ENCODE data around the gene ATG16L2.
"Not testable (repeated sequence)": the region's sequence is repeated elsewhere in the genome, so short reads cannot be mapped to it uniquely, and the experiment has no call there.

The ATG16L2 gene

GRCh38 chr11:72783144-72783905 is 30.9 kb upstream of the ATG16L2 start:
- Mint-ChIP-seq H3K27ac (peak overlapping the region; percentile 45), H3K9me3 (no peaks in the 10 kb centered on the region), H3K4me1 (ENCODE audit: low read depth) (peaks cover 60% of the 10 kb centered on the region), H3K4me3 (no peak overlapping the region), H3K27me3 (peaks cover 35% of the 10 kb centered on the region), H3K36me3 (ENCODE audit: low read depth) (no peaks in the 10 kb centered on the region)
- intact Hi-C loops (cut with micrococcal nuclease): no loop called here

DNA sequence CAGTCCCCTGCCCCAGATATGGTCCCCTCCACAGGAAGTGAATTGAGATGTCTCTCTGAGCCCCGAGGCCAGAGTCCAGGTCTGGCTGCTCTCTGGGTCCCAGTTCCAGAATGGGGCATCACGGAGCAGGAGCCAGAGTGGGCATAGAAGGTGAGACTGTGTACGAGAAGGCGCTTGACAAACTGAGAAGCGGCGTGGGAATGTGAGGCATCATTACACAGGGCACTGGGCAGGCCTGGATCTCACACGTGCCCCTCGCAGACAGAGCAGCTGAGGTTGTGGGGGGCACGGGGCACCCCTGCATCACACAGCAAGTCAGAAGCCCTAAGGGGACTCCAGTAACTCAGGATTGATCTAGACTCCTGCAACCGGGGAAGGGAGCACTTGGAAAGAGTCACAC is 29.5 kb upstream of the ATG16L2 start:
- intact Hi-C loops (cut with micrococcal nuclease): no loop called here
- no peaks in the 10 kb centered on the region for H3K9me3 Mint-ChIP-seq
- H3K4me1 Mint-ChIP-seq (ENCODE audit: low read depth): peaks cover 66% of the 10 kb centered on the region
- no peak overlapping the region for H3K4me3 Mint-ChIP-seq
- H3K27me3 Mint-ChIP-seq: peaks cover 28% of the 10 kb centered on the region
- no peak overlapping the region for H3K27ac Mint-ChIP-seq
- no peaks in the 10 kb centered on the region for H3K36me3 Mint-ChIP-seq (ENCODE audit: low read depth)

DNA sequence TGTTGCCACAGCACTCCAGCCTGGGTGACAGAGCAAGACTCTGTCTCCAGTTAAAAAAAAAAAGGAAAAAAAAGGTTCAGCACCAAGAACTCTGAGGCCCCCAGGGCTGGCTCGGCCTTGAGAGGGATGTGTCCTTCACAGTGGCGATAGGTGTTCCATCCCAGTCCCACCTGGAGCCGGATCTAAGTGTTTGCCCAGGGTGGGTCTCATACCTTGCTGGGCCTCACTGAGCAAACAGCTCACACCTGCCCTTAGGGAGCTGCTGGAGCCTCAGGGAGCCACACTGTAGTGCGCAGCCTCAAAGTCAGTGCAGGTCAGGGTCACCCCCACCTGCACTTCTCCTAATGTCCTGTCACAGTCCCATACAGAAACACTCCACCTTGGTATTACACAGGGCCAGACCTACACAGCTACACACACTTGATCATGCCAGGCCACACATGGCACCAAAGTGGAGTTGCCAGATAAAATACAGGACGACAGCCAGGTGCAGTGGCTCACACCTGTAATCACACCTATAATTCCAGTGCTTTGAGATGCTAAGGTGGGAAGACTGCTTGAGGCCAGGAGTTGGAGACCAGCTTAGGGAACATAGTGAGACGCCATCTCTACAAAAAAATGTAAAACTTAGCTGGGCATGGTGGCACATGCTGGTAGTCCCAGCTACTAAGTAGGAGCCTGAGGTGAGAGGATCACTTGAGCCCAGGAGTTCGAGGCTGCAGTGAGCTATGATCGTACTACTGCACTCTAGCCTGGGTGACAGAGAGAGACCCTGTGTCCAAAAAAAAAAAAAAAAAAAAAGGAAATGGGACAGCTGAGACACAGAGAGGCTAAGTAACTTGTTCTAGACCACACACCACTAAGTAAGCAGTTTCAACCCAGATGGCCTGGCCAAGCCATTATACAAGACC is 27.7 kb upstream of the ATG16L2 start:
- peak overlapping the region; percentile 77 for H3K27ac Mint-ChIP-seq
- H3K4me3 Mint-ChIP-seq: no peak overlapping the region
- intact Hi-C loops (cut with micrococcal nuclease): no loop called here
- no peaks in the 10 kb centered on the region for H3K36me3 Mint-ChIP-seq (ENCODE audit: low read depth)
- H3K9me3 Mint-ChIP-seq: no peaks in the 10 kb centered on the region
- H3K4me1 Mint-ChIP-seq (ENCODE audit: low read depth): peaks cover 55% of the 10 kb centered on the region
- H3K27me3 Mint-ChIP-seq: peaks cover 13% of the 10 kb centered on the region

DNA sequence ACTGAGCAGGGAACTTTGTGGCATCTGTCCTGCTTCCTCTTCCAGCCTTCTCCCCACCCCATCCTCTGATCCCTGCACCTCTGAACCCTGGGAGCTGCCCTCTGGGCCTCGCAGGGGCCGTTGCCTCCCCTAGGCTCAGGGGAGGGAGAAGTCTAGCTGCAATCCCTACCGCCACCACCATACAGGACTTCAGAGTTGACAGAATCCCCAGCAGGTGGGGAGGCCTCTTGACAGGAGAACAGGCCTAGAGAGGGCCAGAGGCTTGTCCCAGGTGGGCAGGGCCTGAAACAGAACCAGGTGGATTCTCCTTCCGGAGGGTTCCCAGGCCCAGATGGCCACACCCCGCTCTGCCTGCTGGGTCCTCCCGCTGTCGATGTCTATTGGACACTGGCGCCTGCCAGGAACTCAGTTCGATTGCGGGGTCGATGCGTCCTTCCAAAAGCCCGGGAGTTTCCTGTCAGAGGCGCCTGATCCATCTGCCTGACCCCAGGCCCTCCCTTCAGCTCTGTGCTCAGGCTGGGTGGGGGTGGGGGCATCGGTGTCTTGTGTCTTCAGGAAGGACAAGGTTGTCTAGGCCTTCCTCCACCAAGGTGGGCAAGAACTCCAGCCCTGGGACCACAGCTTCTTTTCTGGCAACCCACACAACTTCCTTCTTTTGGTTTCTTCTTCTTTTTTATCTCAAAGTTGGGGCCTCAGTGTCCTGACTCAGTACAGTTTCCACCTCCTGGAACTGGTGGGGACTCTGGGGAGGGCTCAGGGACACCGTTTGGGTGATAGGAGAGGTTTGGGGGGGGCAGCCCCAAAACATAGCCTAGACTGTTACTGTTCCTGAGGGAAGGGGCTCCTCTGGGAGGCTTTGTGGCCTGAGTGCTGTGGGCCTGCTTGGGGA is 26.8 kb upstream of the ATG16L2 start:
- intact Hi-C loops (cut with micrococcal nuclease): no loop called here
- Mint-ChIP-seq H3K36me3 (ENCODE audit: low read depth) (no peaks in the 10 kb centered on the region), H3K4me1 (ENCODE audit: low read depth) (peaks cover 51% of the 10 kb centered on the region), H3K9me3 (no peaks in the 10 kb centered on the region), H3K4me3 (peak overlapping the region; percentile 20), H3K27me3 (peaks cover 6% of the 10 kb centered on the region), H3K27ac (peak overlapping the region; percentile 77)

- H3K4me3 Mint-ChIP-seq: no peak overlapping the region
- H3K9me3 Mint-ChIP-seq: no peaks in the 10 kb centered on the region
- peaks cover 52% of the 10 kb centered on the region for H3K4me1 Mint-ChIP-seq (ENCODE audit: low read depth)
- H3K36me3 Mint-ChIP-seq (ENCODE audit: low read depth): no peaks in the 10 kb centered on the region
- peak overlapping the region; percentile 77 for H3K27ac Mint-ChIP-seq
- no peaks in the 10 kb centered on the region for H3K27me3 Mint-ChIP-seq
- intact Hi-C loops (cut with micrococcal nuclease): no loop called here
Observed at GRCh38 chr11:72788241-72788640, 26.0 kb upstream of the ATG16L2 start.

DNA sequence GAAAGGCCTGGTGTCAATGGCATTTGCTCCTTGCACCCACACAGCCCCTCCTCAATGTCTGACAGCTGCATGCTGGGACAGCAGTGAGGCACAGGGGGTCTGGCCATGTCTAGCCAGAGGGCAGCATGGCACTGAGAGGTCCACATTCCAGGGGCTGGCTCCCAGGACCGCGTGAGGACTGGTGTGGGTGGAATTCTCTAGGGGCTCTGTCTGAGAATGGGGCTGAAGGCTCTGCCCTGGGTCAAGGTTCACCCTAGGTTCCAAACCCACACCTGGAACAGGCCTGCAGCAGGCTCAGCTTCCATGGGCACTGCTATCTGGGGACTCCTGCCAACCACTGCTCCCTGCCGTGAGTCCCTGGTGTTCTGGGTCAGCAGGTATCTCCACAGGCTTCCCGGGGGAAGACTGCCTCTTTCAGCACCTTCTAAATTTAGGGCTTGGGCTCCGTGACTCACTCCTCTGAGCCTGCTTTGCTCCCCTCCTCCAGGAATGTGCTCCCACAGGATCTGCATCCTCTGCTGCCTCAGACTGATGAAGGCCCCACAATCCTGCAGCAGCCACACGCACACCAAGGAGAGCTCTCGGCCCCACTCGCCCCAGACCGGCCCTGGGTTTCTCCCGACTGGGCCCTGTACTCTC is 24.6 kb upstream of the ATG16L2 start:
- no peaks in the 10 kb centered on the region for H3K9me3 Mint-ChIP-seq
- peaks cover 5% of the 10 kb centered on the region for H3K36me3 Mint-ChIP-seq (ENCODE audit: low read depth)
- H3K27ac Mint-ChIP-seq: peak overlapping the region; percentile 64
- no peak overlapping the region for H3K4me3 Mint-ChIP-seq
- H3K27me3 Mint-ChIP-seq: no peaks in the 10 kb centered on the region
- H3K4me1 Mint-ChIP-seq (ENCODE audit: low read depth): peaks cover 63% of the 10 kb centered on the region
- intact Hi-C loops (cut with micrococcal nuclease): no loop called here

DNA sequence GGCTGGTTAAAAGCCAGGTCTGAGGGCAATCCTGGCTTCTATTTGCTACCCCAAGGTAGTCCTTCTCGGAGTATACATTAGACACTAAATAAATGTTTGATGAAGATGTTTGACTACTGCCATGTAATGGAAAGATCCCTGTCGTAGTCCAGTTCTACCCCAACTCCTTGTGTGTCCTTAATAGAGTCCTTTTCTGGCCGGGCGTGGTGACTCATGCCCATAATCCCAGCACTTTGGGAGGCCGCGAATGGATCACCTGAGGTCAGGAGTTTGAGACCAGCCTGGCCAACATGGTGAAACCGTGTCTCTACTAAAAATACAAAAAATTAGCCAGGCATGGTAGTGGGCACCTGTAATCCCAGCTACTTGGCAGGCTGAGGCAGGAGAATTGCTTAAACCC is 23.0 kb upstream of the ATG16L2 start:
- H3K4me3 Mint-ChIP-seq; H3K27ac Mint-ChIP-seq; H3K9me3 Mint-ChIP-seq; H3K36me3 Mint-ChIP-seq (ENCODE audit: low read depth); H3K27me3 Mint-ChIP-seq; intact Hi-C loops (cut with micrococcal nuclease): not testable (repeated sequence)
- H3K4me1 Mint-ChIP-seq (ENCODE audit: low read depth): peaks cover 59% of the 10 kb centered on the region

DNA sequence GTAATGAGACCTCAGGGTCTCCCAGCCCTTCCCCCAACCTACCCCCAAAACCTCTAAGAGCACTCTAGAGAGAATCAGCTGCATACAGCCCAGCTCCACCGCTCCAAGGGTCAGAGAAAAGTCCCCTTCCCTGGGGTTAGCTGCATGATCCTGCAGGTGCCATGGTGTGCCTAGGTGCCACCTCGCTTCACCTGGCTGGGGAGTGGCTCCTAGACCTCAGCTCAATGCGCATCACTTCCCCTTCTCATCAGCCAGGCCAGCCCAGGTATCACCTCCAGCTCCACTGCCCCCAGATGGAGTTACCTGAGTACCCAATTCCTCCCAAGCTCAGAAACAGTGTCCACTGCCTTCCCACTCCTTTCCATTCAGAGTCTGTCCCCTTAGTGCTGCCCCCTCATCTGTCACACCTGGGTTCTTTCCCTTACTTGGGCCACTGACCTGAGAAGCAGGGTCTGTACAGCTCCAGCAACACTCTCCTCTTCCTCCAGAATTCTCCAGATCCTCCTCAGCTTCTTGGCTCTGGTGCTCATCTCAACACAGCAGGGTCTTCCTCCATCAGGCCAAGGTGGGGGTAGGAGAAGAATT is 21.7 kb upstream of the ATG16L2 start:
- intact Hi-C loops (cut with micrococcal nuclease): loop anchor here (1.0 kb wide), 1 partner anchor 67 kb away; no protein-coding TSS in a partner anchor
- H3K27me3 Mint-ChIP-seq: no peaks in the 10 kb centered on the region
- H3K27ac Mint-ChIP-seq: peak overlapping the region; percentile 93
- no peaks in the 10 kb centered on the region for H3K9me3 Mint-ChIP-seq
- H3K36me3 Mint-ChIP-seq (ENCODE audit: low read depth): peaks cover 5% of the 10 kb centered on the region
- no peak overlapping the region for H3K4me3 Mint-ChIP-seq
- peaks cover 47% of the 10 kb centered on the region for H3K4me1 Mint-ChIP-seq (ENCODE audit: low read depth)

DNA sequence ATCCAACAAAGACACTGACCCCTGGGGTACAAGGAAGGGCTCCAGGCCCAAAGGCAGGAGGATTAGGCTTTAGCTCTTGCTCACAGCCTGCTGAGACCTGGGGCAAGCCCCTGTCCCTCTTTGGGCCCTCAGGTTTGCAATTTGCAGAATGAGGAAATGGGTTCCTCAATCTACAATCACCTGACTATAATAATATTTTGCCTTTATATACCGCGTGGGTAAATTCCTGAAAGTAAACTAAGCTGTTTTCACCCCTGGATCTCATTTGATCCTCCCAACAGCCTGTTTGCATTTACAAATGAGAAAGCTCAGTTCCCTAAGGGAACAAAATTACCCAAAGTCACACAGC is 21.2 kb upstream of the ATG16L2 start:
- H3K4me1 Mint-ChIP-seq (ENCODE audit: low read depth): peaks cover 47% of the 10 kb centered on the region
- no peaks in the 10 kb centered on the region for H3K9me3 Mint-ChIP-seq

DNA sequence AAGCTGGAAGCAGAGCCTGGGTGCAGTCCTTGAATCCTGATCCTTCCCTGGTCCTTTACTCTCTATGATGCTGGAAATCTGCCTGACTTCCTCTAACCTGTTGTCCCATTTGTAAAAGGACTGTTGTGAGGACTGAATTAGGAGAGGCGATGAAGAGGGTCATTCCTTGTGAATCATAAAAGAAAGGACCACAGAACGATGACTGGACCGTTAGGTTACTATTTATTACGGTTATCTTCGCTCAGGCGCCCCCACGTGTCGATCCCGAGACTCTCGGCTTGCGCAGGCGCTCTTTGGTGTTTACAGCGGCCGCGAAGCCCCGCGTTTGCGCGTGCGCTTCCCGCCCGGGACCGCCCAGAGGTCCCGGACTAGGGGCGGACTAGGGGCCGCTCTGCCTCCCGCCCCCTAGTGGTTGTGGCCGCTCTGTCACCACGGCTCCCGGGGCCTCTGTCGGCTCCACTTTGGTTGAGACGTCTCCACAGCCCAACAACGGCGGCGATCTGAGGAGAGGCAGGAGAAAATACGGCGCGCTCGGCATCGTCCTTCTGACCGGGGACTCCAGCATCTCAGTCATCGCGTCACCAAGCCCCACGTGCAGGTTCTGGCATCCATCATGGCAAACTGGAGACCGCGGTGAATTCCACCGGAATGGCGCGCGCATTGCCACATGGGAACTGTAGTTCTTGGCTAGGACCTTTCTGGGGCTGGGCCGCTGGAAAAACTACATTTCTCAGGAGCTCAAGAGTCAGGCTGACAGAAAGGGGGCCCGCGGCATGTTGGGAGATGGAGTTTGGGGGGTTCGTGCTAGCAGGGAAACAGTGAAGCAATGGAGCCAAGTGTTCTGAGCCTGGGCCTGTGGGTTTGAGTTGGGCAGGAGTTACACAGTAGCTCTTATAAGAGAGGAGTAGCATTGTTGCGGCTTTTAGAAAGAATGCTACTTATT is 20.5 kb upstream of the ATG16L2 start, which contains the start of gene STARD10:
Gene STARD10, minus strand, starts transcription at position 623 of the 943 bp plus-strand sequence. CDS start 12,866 bp downstream, outside the sequence.
- intact Hi-C loops (cut with micrococcal nuclease): loop anchor here (1.0 to 2.0 kb wide), 2 partner anchors 21 to 68 kb away; partner anchors contain the start of gene ATG16L2
- H3K9me3 Mint-ChIP-seq: no peaks in the 10 kb centered on the region
- no peaks in the 10 kb centered on the region for H3K27me3 Mint-ChIP-seq
- peaks cover 47% of the 10 kb centered on the region for H3K4me1 Mint-ChIP-seq (ENCODE audit: low read depth)
- peak within 1 kb of the TSS; percentile 93 for H3K27ac Mint-ChIP-seq
- H3K36me3 Mint-ChIP-seq (ENCODE audit: low read depth): peaks cover 5% of the 10 kb centered on the region
- peak within 1 kb of the TSS; percentile 95 for H3K4me3 Mint-ChIP-seq

More for the DNA sequence above, 21.2 kb upstream of the ATG16L2 start:
- H3K36me3 Mint-ChIP-seq (ENCODE audit: low read depth): peaks cover 5% of the 10 kb centered on the region
- no peaks in the 10 kb centered on the region for H3K27me3 Mint-ChIP-seq
- H3K4me3 Mint-ChIP-seq: peak overlapping the region; percentile 5
- H3K27ac Mint-ChIP-seq: peak overlapping the region; percentile 93
- intact Hi-C loops (cut with micrococcal nuclease): loop anchor here (1.0 kb wide), 1 partner anchor 68 kb away; no protein-coding TSS in a partner anchor

DNA sequence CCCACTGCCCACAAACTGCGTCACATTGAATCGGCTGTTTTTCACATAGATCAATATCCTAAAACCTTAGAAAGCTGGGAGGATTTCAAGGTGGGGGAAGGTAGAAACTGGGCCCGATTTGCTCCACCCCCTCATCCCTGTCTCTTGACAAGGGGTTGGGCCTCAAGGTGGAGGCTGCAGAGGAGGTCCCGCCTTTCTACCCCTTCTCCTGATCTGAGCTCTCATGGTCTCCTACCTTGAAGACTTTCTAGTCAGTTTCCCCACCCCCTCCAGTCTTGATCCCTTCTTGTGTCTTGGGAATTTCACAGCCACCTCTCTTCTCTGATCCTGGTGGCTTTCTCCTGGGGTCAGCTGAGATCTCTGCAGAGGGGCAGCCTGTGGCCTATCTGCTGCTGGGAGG is 15.8 kb upstream of the ATG16L2 start:
- Mint-ChIP-seq H3K9me3 (no peaks in the 10 kb centered on the region), H3K36me3 (ENCODE audit: low read depth) (peaks cover 5% of the 10 kb centered on the region), H3K27ac (peak overlapping the region; percentile 66), H3K27me3 (no peaks in the 10 kb centered on the region), H3K4me3 (no peak overlapping the region), H3K4me1 (ENCODE audit: low read depth) (peaks cover 31% of the 10 kb centered on the region)
- intact Hi-C loops (cut with micrococcal nuclease): no loop called here

- Mint-ChIP-seq H3K4me1 (ENCODE audit: low read depth) (peaks cover 32% of the 10 kb centered on the region), H3K27me3 (no peaks in the 10 kb centered on the region), H3K27ac (no peak overlapping the region), H3K9me3 (no peaks in the 10 kb centered on the region), H3K36me3 (ENCODE audit: low read depth) (no peaks in the 10 kb centered on the region), H3K4me3 (no peak overlapping the region)
- intact Hi-C loops (cut with micrococcal nuclease): no loop called here
Observed at GRCh38 chr11:72799441-72799840, 14.8 kb upstream of the ATG16L2 start.
